Measurements from ENCODE around the gene CNTN5.

Gene CNTN5

GRCh38 chr11:99170591-99170990, 149.8 kb downstream of the CNTN5 start:
- DNase-seq (ENCODE audit: low spot score), result no peak

- DNase-seq (ENCODE audit: low spot score), result no peak
Observed at GRCh38 chr11:99171330-99171729, 150.6 kb downstream of the CNTN5 start.

GRCh38 chr11:99176430-99176829, 155.7 kb downstream of the CNTN5 start:
- DNase-seq (ENCODE audit: low spot score), result no peak

- no peak for DNase-seq (ENCODE audit: low spot score)
Observed at GRCh38 chr11:99177446-99177845, 156.7 kb downstream of the CNTN5 start.

DNA sequence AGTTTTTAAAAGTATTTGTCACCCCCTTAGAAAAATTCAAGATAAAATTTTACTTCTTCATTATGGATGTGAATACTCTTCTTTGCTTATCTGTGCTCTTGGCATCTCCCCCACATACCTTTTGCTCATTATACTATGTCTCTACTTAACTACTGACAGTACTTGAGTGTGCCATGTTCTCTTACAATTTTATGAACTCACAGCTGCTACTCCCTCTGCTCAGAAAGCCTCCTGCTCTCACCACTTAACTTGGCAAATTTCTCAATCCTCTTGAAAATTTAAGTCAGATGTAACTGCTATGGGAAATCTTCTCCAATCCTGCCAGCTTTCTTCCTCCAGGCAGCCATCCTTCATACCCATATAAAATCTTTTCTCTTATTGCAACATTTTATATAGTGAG, 163.4 kb downstream of the CNTN5 start:
- DNase-seq (ENCODE audit: low spot score), result no peak

DNA sequence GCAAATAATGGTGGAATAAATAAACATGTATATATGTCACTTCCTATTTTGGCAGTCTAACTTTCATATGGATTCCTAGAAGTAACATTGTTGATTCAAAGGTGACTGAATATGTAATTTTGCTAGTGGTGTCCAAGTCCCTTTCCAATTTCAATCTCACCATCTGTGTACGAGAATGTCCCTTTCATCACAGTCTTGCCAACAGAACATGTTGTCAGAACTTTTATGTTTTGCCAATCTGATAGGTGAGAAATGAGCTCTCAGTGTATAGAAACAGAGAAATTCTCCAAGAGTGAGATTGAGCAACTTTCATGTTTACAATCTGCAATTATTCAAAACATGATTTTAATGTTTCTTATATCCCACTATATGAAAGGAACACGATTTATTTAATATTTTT, 167.5 kb downstream of the CNTN5 start:
- DNase-seq (ENCODE audit: low spot score), result no peak

- DNase-seq (ENCODE audit: low spot score), result no peak
Observed at GRCh38 chr11:99192716-99193115, 172.0 kb downstream of the CNTN5 start.

- DNase-seq (ENCODE audit: low spot score), result no peak
Observed at GRCh38 chr11:99197477-99197876, 176.7 kb downstream of the CNTN5 start.

- no peak for DNase-seq (ENCODE audit: low spot score)
Observed at GRCh38 chr11:99198215-99198614, 177.5 kb downstream of the CNTN5 start.

DNA sequence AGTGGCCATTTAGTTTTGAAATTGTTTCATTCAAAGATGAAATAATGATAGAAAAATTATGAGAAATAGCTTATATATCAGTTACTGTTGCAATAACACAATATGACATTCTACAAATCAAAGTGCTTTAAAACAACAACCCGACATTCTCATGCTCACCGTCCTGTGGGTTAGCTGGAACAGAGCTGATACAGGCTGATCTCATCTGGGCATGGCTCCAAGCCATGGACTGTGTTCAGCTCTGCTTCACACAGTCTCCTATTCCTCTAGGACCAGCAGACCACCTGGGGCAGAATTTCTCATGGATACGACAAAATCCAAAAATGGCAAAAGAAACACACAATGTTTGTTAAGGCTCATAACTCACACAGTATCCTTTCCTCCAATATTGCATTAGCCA, 178.6 kb downstream of the CNTN5 start:
- DNase-seq (ENCODE audit: low spot score), result no peak

- no peak for DNase-seq (ENCODE audit: low spot score)
Observed at GRCh38 chr11:99200720-99201119, 180.0 kb downstream of the CNTN5 start.

DNA sequence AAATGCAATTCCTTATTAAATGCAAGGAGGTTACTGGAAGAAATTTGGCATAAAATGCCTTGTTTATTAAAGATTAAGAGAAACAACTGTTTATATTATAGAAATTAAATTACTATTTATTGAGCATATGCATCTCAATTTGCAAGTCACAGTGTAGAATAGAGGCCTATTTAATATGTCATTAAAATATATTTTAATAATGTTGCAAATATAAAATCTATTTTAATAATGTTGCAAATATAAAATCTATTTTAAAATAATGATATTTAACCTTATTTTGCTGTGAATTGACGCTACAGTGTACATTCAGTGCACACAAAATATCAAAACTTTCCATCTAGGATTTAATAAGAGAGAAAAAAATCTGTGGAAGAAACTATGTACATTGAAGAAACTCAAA, 188.1 kb downstream of the CNTN5 start:
- DNase-seq (ENCODE audit: low spot score), result no peak

DNA sequence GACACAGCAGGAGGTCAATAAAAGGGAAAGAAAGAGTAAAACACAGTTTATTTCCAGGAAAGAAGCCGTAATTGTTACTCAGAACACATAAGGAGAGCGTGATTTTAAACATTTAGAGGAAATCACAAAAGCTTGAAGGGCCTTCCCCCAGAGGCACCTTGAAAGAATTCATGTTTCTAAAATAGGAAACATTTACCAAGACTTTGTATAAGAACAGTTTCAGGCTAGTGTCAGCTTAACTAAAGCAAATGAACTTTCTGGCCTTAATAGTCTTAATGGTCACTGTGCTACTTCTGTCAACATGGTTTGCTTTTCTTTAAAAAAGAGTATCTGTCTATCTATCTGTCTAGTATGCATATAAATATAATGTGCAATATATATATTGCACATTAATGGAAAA, 208.8 kb downstream of the CNTN5 start:
- no peak for DNase-seq (ENCODE audit: low spot score)

- no peak for DNase-seq (ENCODE audit: low spot score)
Observed at GRCh38 chr11:99234534-99234933, 213.8 kb downstream of the CNTN5 start.

DNA sequence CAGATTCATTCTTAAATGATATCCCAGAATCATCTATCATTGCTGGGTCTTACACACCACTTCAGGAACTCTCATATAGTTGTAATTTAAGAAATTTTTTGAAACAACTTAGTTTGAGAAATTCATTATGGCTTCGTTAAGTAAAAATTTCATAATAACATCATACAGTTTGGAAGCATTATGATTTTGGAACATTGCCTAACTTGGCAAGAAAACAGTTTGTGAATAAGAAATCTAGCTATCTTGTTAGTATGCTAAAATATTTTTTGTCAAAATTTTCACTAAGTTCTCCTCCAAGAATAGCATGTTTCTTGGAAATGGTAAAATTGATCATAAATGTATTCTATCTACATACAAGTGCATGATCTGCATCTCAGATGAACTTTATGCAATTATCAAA, 217.7 kb downstream of the CNTN5 start:
- DNase-seq (ENCODE audit: low spot score), result no peak

- DNase-seq (ENCODE audit: low spot score), result no peak
Observed at GRCh38 chr11:99240192-99241030, 219.7 kb downstream of the CNTN5 start.

- DNase-seq (ENCODE audit: low spot score), result no peak
Observed at GRCh38 chr11:99241066-99241465, 220.3 kb downstream of the CNTN5 start.

- DNase-seq (ENCODE audit: low spot score), result no peak
Observed at GRCh38 chr11:99244613-99245012, 223.9 kb downstream of the CNTN5 start.

DNA sequence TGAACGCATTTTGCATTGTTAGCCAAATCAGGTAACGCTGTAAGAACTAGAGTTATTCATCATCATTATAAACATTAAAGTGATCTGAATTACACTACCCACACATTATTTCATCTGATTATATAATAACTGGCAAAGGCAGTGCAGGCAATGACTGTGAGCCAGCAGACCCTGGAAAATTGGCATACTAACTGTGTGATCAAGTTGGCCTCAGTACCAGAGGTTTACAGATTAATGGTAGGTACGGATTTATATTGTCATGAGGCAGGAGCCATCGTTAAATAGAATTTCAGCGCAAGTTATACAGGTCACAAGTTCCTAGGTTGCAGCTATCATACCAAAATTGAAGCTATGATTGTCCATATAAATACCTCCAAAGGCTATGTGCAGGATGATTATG, 225.4 kb downstream of the CNTN5 start:
- no peak for DNase-seq (ENCODE audit: low spot score)

DNA sequence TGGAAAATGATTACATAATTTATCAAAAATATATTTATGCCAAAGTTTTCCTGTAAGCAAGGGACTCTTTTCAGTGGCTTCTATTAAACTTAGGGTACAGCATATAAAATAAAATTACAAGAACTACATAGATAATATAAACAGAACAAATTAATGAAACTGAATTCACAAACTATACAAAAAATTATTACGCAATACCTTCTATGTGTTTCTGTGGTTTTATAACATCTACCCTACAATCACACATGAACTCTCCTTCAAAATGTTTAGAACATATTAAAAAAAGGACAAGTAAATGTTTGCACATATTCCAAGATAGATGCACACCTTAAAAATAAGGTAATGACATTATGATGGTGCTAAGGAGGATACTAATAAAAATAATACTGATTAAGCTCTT, 235.9 kb downstream of the CNTN5 start:
- DNase-seq (ENCODE audit: low spot score), result no peak

GRCh38 chr11:99257131-99257530, 236.4 kb downstream of the CNTN5 start:
- no peak for DNase-seq (ENCODE audit: low spot score)

DNA sequence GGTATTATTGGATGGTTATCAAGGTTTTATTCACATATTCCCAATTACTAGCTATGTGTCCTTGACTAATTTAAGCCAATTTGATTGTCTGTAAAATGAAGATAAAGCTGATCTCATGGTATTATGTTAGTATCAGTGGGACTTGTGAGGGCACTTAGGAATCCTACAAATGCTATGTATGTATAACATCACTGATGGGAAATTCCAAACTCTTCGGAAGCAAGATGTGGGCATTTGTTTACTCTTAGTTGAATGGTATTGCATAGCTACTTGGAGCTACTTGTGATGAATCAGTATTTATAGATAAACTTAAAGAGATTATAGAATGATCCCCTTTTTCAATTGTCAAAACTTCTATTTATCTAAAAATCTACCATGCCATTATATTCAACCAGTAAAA, 239.9 kb downstream of the CNTN5 start:
- DNase-seq (ENCODE audit: low spot score), result no peak

DNA sequence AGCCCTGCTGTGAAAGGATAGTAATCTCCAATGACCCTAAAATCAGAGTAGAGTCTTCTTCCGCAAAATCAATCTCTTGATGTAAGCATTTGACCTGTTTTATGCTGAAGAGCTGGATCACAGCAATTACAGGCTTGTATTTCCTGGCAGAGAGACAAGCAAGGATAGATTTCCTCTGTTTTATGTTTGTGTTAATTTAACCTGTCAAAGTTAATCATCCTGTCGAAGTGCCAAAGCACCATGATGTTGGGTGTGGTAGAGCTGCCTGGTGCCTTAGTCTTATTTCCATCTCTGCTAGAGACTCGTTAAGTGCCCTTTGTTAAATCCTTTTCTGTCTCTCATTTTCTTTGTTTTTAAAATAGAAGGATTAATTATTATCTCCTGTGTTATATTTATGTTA, 248.1 kb downstream of the CNTN5 start:
- no peak for DNase-seq (ENCODE audit: low spot score)

GRCh38 chr11:99271527-99271926, 250.8 kb downstream of the CNTN5 start:
- no peak for DNase-seq (ENCODE audit: low spot score)
